Fibroblast of lung (primary cell): ENCODE data around the gene ZSWIM1.

ENCODE experiments used
- EZH2 ChIP-seq: IDR thresholded peaks from 2 replicates; pipeline ENCODE4 v1.5.1; 2012; ENCODE audit warnings: low read length, control low read depth, mild to moderate bottlenecking; ENCODE audit errors: missing control alignments
- TF ChIP-seq, protein P1 (sequence below), 2 donors: IDR thresholded peaks in 1 of 2; conservative IDR thresholded peaks in 1 of 2; 1 replicate in 1 of 2; 2 replicates in 1 of 2; pipeline ENCODE4 v1.5.1; 2011 to 2012; ENCODE audit warnings: low read length in 2 of 2, control low read depth in 1 of 2, inconsistent platforms in 1 of 2, low read depth in 1 of 2, mild to moderate bottlenecking in 1 of 2

DNA sequence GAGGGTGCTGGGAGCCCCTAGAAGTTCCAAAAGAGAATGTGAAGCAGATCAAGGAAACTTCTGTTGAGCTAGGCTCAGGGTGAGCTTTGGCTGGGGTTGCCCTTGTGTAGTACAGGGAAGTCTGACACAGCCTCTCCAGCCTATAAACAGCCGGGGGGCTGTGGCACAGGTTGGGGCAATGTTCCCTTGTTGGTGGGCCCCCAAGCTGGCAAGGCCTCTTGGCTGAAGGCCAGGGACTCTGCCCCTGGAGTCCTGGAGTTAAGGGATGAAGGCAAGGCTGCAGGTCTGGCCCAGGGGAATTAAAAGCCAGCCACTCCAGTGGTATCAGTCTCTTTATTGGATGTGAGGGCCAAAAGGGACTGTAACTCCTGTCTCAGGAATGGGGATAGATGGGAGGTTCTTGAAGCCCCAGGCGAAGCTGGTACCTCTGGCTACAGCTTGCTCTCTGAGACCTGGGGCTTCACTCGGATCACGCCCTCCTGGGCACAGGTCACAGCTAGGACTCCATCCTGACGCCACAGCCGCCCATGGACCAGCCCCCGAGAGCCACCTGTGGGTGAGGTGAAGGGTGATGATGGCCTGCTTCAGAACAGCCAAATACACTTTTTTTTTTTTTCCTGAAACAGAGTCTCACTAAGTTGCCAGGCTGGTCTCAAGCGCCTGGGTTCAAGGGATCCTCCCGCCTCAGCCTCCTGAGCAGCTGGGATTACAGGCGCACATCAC is 39.5 kb upstream of the ZSWIM1 start:
- TF ChIP-seq, protein P1, sequence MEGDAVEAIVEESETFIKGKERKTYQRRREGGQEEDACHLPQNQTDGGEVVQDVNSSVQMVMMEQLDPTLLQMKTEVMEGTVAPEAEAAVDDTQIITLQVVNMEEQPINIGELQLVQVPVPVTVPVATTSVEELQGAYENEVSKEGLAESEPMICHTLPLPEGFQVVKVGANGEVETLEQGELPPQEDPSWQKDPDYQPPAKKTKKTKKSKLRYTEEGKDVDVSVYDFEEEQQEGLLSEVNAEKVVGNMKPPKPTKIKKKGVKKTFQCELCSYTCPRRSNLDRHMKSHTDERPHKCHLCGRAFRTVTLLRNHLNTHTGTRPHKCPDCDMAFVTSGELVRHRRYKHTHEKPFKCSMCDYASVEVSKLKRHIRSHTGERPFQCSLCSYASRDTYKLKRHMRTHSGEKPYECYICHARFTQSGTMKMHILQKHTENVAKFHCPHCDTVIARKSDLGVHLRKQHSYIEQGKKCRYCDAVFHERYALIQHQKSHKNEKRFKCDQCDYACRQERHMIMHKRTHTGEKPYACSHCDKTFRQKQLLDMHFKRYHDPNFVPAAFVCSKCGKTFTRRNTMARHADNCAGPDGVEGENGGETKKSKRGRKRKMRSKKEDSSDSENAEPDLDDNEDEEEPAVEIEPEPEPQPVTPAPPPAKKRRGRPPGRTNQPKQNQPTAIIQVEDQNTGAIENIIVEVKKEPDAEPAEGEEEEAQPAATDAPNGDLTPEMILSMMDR (conservative IDR thresholded peaks at IDR 0.05 in 1 of 2, IDR thresholded peaks at IDR 0.05 in 1 of 2; ENCODE audit: low read depth in 1 of 2, low read length in 2 of 2), result no peak
- TF ChIP-seq EZH2, result no peak
